Hematopoietic multipotent progenitor cell treated with erythropoietin and hydrocortisone succinate and interleukin-3 and kit ligand, for 17 days (in vitro differentiated cells): Measurements from ENCODE around the gene MYL3.

Experiments
- DNase-seq: peaks from one replicate; pipeline ENCODE4 v3.0.0-alpha.2; 2015; ENCODE audit warnings: low spot score

The MYL3 gene

DNA sequence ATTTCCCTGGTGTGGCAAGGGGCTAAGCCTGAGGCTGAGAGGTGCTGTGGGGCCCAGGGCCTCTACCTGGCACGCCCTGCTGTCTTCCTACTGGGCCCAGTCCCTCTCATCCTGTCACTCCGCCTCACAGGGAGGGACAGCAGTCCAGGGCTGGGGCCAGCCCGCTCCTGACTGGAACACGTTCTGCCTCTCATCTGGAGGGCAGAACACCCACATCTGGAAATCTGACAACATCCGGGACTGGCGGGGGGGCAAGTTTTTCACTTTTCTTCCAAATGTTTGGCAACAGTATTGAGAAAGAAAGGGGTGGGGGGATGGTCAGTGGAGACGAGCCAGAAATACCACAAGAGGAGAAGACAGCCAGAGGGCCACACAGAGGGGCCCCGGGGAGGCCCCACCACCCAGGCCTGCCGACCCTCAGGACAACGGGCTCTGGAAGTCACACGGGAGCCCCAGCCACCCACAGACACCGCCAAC is 1.8 kb upstream of the MYL3 start:
- no peak for DNase-seq

DNA sequence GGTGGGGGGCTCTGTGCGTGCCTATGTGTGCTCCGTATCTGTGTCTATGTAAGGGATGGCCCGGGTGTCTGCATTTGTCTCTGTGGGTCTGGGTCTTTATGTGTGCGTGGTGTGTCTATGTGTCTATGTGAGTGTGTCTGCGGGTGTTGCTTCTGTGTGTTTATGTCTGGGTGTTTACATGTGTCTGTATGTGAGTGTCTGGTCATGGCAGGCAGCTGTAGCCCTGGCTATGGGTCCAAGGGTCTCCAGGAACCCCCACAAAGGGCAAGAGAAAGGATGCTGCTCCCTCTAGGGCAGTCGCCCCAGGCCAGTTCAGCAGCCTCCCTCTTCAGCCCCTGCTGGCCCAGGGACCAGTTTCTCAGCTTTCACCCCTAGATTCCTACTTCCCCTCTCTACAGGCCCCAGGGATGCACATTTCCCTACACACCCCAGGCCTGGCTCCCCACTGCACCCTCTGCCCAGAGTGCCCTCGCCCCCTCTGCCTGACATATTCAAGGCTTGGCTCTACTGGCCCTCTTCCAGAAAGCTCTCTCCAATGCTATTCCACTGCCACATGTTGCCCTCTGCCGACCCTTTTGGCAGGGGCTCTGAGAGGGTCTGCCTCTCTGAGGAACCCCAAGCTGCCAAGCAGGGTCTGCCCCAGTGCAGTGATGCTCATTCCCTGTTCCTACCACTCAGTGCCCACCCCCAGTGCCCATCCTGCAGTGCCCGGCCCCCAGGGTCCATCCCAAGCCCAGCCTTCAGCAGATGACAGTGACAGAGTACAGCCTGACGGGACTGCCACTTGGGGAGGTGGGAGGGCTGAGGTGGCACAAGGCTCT is 1.0 kb upstream of the MYL3 start:
- no peak for DNase-seq

DNA sequence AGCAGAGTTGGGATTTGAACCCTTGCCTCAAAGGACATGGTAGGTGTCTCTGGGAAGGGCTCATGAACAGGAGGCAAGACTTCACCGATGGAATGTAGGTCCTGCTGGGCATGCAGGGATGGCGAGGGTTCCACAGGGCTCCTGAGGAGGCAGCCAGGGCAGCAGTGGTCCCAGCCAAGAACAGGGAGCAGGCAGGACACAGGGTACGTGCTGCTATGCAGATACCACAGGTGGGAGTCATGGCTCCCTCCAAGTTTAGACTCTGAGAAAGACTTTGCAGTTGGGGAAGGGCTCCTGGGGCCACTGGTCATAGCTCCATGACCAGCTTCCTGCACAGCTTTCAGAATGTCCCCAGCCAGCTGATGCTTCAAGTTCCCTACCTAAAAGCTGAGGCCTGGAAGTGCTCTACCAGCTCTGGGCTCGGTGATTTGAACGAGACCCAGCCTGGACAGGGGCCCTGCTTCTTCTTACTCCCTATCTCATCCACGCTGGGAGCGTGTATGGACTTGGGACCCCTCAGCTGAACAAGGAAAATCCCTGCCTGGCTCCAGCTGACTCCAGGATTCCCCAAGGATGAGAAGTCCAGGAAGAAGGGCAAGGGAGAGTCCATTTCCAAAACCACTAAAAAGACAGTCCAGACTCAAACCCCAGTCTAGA is 747 bp downstream of the MYL3 start:
- no peak for DNase-seq

DNA sequence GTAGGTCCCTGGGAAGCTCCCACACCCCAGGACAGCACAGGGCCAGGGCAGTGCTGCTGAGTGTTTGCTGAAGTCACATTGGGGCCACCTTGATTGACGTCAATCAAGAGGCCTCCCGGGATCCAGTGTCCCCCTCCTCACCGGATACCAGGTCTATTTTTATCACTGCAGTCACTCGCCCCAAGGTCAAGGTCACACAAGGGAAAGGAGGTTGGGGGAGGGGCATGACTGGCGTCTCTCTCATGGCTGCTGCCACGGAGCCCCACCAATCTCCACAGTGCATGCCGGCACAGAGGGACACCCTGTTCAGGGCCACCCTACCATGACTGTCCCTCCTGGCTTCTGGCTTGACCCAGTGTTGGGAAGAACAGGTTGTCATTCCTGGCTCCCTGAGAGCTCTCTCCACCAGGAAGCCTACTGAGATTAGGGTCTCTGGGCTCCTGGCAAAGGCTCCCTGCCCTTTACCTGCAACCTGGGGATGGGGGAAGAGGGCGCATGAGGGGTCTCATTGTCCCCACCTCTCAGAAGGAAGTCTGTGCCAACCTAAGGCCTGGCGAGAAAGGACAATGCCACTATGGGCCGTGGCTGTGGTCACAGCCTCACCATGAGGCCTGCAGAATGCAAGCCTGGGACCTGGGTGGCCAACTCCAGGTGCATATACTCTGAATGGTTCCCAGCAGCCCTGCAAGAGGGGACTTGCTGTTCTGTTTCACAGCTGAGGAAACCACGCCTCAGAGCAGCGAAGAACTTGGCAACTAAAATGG is 1.5 kb downstream of the MYL3 start:
- no peak for DNase-seq

DNA sequence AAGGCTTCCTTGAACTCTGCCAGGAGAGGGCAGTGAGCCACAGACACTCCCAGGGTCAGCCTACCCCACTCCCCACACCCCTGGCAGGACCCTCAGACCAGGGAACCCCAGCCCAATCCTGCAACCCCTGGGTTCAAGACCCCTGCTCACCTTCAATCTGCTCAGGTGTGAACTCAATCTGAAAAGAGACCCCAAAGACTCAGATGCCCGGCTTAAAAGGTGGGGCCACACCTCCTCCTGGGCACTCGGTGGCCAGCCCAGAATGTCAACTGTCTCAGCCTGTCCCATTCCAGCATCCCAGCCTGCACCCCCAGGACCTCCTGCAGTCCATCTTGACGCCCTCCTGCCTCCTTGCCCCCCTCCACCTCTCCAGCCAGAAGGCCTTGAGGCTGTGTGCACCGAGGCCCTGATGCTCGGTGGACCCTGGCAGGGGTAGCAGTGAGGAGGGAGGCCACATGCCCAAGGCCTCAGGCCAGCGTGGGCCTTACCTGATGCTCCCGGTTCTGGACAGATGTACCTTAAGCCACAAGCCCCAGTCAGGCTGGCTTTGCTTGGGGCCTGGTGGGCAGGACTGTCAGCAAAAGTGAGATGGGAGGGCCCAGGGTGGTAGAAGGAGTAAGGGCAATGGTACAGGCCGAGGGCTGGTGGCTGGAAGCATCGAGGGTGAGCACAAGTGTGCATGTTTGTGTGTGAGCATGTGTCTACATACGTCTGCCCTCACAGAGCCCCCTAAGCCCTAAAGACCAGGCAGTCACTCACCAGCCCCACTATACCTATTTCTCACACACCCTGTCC is 2.2 kb downstream of the MYL3 start:
- no peak for DNase-seq

DNA sequence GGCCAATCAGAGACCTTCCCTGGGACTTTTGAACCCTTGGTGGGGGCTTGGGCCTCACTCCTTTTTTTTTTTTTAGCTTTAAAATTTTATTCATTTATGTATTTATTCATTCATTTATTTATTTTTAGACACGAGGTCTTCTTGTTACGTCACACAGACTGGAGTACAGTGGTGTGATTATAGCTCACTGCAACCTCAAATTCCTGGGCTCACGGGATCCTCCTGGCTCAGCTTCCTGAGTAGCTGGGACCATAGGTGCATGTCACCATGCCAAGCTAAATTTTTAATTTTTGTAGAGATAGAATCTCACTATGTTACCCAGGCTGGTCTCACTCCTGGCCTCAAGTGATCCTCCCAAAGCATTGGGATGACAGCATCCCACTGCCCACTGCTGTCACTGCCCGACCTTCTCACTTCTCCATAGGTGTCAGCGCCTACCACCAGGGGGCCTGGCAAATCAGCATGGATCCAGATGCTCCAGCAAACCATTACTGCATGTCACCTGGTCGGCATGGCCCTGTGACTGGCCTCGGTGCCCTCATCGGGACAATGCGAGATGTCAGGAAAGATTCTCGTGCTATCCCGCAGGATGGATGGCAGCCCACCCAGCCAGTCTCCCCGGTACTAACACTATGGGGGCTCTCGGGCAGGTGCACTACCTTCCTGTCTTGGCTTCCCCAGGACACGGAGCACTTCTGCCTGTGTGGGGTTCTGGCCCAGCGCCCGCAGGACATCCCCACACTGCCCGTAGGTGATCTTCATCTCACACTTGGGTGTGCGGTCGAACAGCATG is 3.0 kb downstream of the MYL3 start:
- DNase-seq, result no peak

DNA sequence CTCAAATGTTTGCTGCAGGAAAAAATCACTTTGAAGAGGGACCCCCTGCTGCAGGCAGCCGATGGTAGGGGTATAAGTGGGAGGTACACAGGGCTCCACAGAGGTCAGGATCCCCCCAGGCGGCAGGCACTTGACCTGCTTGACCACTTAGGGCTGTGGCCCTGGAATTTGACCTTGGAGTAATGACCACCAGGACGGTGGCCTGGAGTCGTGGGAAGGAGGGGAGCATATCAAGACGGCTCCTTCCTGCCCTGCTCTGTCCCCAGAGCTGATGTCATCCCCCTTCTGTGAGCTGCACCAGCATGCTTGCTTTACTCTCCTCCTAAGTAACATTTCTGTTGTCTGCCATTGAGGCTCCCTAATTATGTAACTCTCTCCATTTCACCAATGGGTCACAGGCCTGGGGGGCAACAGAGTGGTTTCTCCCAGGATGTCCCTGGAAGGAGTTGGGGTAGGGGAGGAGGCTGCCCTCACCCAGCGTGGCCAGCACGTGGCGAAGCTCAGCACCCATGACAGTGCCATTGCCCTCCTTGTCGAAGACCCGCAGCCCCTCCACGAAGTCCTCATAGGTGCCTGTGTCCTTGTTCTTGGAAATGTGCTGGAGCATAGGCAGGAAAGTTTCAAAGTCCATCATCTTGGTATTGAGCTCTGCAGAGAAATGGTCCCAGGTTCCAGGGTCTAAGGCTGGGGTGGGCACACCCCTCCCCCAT is 4.1 kb downstream of the MYL3 start:
- no peak for DNase-seq

DNA sequence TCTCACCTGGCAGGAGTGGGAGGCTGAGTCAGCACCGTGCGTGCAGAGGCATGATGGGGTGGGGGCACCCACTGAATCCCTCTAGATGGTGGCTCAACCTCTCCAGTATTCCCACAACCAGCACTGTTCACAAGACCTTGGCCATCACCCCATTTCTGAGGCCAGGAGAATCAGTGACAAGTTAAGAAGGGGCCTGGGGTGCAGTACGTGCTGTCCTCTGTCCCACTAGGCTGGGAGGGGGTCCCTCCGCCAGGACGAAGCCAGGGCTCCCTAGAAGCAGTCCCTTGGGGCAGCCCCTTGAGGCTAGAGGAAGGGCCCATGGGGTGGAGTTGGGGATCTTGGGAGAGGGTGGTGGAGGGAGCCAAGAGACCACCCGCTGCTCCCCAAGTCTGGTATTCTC is 4.8 kb downstream of the MYL3 start:
- DNase-seq, result no peak

DNA sequence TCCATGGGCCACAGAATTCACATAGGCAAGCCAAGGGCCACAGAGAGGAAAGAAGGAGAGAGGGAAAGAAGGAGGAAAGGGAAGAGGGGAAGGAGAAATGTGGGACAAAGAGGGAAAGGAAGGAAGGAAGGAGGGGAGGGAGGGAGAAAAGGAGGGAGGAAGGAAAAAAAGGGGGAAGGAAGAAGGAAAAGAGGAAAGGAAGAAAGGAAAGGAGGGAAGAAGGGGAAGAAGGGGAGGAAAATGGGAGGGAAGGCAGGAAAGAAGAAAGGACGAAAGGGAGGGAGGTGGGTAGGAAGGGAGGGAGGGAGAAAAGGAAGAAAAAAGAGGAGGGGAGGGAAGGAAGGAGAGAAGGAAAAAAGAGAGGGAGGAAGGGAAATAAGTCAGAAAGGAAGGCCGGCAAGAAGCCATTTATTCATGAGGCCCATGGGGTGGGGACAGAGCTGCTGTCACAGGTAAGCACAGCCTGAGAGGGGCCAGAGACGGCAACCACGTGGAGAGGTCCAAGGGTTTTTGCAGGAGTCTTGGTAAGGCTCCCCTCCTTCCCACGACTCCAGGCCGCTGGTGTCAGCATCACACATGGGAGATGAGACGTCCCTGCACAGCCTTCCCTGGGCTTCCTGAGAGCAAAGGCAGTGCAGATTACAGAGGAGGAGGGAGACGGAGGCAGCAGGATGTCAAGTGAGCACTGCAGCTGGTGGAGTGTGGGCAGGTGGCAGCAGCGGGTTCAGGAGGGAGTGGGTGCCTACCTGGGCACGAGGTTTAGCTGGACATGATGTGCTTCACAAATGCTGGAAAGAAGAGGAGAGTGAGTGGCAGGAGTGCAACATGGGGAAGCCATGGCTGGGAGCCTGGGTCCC is 5.5 kb downstream of the MYL3 start:
- no peak for DNase-seq

DNA sequence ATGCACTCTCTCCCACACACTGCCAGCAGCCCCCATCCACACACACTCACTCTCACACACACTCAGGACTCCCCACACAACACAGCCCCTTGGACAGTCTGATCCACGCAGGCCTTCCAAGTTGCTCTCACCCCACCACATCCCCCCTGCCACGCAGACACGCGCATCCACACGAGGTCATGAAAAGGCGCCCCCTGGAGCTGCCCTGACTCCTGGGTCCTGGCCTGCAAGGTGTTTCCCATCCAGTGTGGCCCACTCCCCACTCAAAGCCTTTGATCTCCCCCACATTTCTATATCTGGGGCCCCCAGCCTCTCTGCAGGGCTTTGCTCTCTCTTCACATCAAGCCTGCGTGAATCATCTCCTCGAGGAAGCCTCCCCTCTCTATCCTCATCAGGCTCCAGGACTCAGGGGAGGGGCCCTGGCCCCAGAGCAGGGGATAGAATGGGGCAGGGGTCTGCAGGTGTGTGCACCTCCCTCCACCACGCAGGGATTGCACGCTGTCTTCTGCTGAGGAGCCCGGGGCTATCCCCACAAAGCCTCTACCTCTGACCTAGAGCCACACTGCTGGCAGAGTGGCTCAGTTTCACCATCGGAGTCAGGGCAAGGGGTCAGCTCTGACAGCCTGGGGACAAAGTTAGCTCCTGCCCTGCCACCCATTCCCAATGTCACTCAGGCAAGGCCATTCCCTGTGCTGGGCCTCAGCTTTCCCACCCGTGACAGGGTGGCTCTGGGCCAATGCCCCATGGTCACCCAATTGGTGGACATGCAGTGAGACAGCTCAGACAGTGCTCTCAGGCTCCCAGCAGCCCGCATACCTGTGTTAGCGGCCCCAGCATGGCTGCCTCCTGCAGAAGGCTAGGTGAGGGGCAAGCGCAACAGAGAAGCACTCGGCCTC is 6.4 kb downstream of the MYL3 start:
- no peak for DNase-seq

DNA sequence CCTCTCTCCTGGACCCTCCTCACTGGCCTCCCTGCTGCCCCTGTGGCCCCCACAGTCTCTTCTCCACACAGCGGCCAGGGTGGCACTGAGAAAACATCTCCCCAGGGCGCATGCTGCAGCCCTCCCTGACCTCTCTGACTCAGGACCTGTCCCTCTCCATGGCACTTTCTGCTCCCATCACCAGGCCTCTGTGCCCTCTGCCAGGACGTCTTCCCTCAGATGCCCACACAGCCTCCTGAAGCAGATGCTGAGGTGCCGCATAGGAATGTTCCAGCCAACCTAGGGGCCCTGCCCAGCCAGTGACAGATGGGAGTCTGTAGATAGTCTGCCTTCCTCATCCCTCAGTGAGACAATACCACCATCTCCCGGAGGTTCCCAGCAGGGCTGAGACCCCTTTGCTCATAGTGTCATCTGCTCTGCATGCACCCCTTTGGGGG is 8.7 kb downstream of the MYL3 start:
- DNase-seq, result no peak

DNA sequence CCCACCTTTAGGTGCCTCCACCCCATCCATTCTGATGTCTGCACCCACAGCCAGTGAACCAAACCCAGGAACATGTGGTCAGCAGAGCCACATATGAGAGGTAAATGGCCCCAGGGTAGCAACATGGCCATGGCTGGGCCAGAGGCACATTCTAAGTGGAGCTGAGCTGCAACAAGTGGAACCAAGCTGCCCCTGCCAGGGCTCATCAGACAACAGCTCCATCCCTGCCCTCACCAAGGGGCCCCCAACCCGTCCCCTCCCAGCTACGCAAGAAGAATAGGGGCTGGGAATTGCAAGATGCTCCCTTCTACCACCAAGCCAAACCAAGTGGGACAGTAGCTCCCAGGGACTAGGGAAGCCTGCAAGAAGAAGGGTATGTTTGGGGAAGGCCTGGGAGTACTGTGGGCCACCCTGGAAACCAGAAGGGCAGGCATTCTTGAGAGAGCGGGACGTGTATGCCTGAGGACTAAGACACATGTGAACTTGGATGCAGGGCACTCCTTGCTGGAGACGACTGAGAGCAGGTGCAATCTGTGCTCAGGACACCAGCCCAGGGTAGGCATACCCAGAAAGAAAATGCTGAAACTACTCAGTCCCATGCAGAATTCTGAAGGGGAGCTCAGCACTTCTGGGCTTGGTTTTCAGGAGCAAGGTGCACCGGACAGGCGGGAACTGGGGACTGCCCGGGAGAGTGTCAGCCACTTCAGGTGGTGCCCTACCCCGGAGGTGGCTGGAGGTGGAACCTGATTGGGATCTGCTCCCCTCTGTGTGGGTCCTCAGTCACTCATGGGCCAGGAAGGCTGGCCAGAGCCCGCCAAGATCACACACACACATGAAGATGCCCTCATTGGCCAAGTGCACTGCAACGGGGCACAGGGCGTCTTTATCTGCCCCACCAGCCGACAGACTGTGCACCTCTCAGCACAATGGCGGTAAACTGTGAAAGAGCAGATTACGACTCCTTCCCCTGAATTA is 9.5 kb downstream of the MYL3 start:
- no peak for DNase-seq

DNA sequence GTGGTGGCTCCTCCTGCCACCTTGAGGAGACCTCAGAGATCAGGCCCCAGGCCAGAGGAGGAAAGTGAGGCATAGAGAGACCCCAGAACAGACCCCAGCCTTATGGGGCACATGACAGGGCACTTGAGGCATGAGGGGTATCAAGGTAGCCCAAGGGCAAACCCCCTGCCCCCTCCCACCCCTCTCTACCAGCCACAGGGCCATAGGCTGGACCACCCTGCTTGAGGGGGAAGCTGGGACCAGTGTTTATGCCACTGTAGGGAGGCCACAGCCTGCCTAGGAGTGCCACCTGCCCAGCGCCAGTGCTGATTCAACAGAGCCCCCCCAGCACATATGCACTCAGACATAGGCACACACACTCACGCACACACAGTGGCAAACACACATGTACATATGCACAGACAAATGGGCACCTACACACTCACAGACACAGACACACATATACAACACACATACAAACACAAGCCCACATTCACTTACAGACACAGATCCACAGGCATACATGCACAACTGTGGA is 10.3 kb downstream of the MYL3 start:
- DNase-seq, result no peak

DNA sequence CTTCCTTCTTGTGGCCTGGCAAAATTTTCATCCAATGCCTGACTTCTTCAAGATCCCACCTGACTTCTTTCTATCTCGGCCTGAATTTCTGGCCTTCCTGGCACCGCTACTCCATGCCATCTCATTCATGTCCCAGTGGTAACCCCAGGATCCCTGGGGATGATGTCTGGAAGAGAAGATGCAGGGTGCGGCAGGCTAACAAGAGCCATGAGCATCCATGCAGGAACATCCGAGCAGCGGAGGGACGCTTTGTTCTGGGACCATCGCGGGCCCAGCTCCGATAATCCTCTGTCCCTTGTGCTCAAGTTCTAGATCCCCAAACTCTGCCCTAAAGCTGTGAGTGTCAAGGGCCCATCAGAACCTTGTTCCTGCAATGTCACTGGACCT is 10.9 kb downstream of the MYL3 start:
- no peak for DNase-seq

DNA sequence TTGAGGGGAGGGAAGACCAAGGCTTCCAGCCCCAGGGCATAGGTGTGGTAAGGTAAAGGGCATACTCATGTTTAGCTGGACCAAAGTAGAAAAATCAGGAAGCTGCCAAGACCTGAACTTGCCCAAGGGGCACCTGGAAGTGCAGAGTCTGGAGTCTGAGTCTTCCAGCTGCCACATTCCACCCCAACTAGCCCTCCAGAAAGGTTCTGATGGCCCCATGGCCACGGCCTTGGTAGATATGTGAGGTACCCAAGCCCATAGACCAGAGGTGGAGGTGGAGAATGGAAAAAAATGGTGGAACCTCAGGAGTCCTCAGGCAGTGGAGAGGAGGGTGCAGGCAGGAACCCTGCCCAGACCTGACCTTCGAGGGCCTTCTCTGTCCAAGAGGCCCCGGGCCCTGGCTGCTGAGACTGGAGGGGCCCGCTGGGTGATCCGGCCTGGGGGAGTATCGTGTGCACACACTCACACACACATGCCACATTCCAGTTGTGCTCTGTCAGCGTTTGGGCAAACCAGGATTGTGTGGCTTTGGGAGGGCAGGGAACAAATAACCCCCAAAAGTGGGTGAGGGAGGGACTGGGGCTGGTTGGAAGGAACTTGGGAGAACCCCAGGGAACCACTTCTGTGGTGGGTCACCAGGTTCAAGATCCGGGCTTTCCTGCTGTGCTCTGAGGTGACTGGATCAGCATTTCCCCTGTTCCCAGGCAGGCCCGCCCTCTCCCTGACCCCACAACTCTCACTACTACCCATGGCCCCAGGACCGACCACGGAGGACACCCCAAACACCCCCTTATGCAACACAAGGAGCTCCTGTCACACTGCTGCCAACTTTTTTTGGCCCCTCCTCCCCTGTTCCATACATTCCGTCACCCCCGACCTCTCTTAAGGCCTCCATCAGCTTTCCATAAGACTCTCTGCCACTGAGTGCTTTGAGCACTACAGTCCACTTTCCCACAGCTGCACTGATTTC is 11.6 kb downstream of the MYL3 start:
- DNase-seq, result no peak

DNA sequence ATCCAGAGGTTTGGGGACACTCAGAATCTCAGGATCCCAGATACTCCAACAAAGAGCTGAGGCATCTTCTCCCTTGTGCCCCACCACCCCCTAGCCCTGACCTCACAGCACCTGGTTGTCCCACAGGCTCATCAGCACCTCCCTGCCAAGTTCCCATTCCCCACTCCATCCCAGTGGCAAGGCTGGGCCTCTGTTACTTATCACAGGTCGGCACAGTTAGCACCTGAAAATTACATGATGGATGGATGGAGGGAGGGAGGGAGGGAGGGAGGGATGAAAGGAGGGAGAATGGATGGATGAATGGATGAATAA is 12.8 kb downstream of the MYL3 start:
- no peak for DNase-seq
